GM12892 (cell line): ENCODE measurements around the gene EEF2.
"Not testable (repeated sequence)": the region's sequence is repeated elsewhere in the genome, so short reads cannot be mapped to it uniquely, and the experiment has no call there.

Experiments
- POLR2A ChIP-seq: IDR thresholded peaks from 2 replicates; pipeline ENCODE4 v1.6.1; 2011; ENCODE audit warnings: low read depth, low read length, control low read depth
- TAF1 ChIP-seq: IDR thresholded peaks from 2 replicates; pipeline ENCODE4 v1.6.1; 2011; ENCODE audit warnings: low read depth, mild to moderate bottlenecking, control low read depth, low read length, borderline replicate concordance

GRCh38 chr19:3967983-3968382 lies 17.3 kb downstream of the EEF2 start:
- TF ChIP-seq TAF1, POLR2A: not testable (repeated sequence)
